H1 (cell line): Measurements from ENCODE around the gene FAM131A. TPM values are rescaled to one million over a fixed set of nuclear protein-coding genes. Genes with fewer than 3 reads are reported as not detected.
A peak's percentile ranks its signal among the peaks of the same experiment; 100 is the strongest.

Experiments used
- ATF2 ChIP-seq: IDR thresholded peaks from 2 replicates; pipeline ENCODE4 v1.6.1; 2012; ENCODE audit warnings: low read length, inconsistent platforms
- ATF3 ChIP-seq: IDR thresholded peaks from 2 replicates; pipeline ENCODE4 v1.6.1; 2011; ENCODE audit warnings: low read depth, mild to moderate bottlenecking, low read length; ENCODE audit not compliant: insufficient read depth
- CEBPB ChIP-seq: IDR thresholded peaks from 2 replicates; pipeline ENCODE4 v1.6.1; 2012; ENCODE audit warnings: low read depth, low read length
- CTBP2 ChIP-seq: IDR thresholded peaks from 2 replicates; pipeline ENCODE4 v1.7.0; 2011; ENCODE audit warnings: borderline replicate concordance, mild to moderate bottlenecking, moderate library complexity, mixed read lengths, low read length; ENCODE audit not compliant: insufficient read depth, insufficient read length
- FOSL1 ChIP-seq: IDR thresholded peaks from 2 replicates; pipeline ENCODE4 v1.6.1; 2011; ENCODE audit warnings: mild to moderate bottlenecking, low read depth, low read length, moderate library complexity; ENCODE audit not compliant: insufficient read depth
- JUN ChIP-seq: IDR thresholded peaks from 2 replicates; pipeline ENCODE4 v1.6.1; 2011; ENCODE audit warnings: low read depth, mild to moderate bottlenecking, improper control_type of control experiment, low read length
- JUND ChIP-seq: IDR thresholded peaks from 2 replicates; pipeline ENCODE4 v1.6.1; 2011; ENCODE audit warnings: mild to moderate bottlenecking, improper control_type of control experiment, low read length
- POLR2A ChIP-seq, 2 experiments: IDR thresholded peaks; 1 replicate in 1 of 2; 2 replicates in 1 of 2; pipeline ENCODE4 v1.6.1; 2011; ENCODE audit warnings: low read depth in 2 of 2, low read length in 2 of 2, mild to moderate bottlenecking in 2 of 2; ENCODE audit errors: control extremely low read depth in 1 of 2
- RAD21 ChIP-seq, 2 experiments: IDR thresholded peaks in 1 of 2; conservative IDR thresholded peaks in 1 of 2; 2 replicates each; pipeline ENCODE4 v1.6.1; 2011; ENCODE audit warnings: low read depth in 2 of 2, low read length in 2 of 2, improper control_type of control experiment in 1 of 2, inconsistent platforms in 1 of 2, mild to moderate bottlenecking in 1 of 2, moderate library complexity in 1 of 2
- RXRA ChIP-seq: IDR thresholded peaks from 2 replicates; pipeline ENCODE4 v1.6.1; 2011; ENCODE audit warnings: low read depth, mild to moderate bottlenecking, low read length, moderate library complexity; ENCODE audit not compliant: insufficient read depth
- SP1 ChIP-seq: IDR thresholded peaks from 2 replicates; pipeline ENCODE4 v1.6.1; 2011; ENCODE audit warnings: low read depth, low read length
- SUZ12 ChIP-seq: fragments of 200-600 bp; sonication (generic); IDR thresholded peaks from 2 replicates; pipeline ENCODE4 v1.6.1; 2012; ENCODE audit warnings: mild to moderate bottlenecking, inconsistent platforms, low read length, moderate library complexity, mixed read lengths
- TBP ChIP-seq: IDR thresholded peaks from 2 replicates; pipeline ENCODE4 v1.6.1; 2011; ENCODE audit warnings: low read depth, low read length, improper control_type of control experiment
- polyA plus RNA-seq, 7 experiments: library from polyadenylated mRNA; depleted of rRNA in 3 of 7; stranded (reverse) in 5 of 7; unstranded in 2 of 7; fragments of >200 nt in 5 of 7; fragments of 200-250 nt in 2 of 7; gene quantifications; 1 replicate in 5 of 7; 2 replicates in 1 of 7; 4 replicates in 1 of 7; pipeline versions ENCODE4 v1.2.1 to v1.2.3, GENCODE V29; 2011 to 2013; ENCODE audit warnings: missing spikeins in 2 of 7, mixed read lengths in 2 of 7
- total RNA-seq: library from RNA; stranded (reverse); fragmentation: NEBNext Ultra II Directional; extraction: Animal tissue kit (Norgen Biotek cat#: 25700); gene quantifications from 2 replicates; pipeline ENCODE4 v1.2.1, GENCODE V29; 2021

Gene FAM131A
- total and polyA plus RNA-seq, 2 of the 8 experiments (the other 6 are each of a cell fraction or from before 2014, with no cell fraction given), result 16.0 to 21.9 TPM

DNA sequence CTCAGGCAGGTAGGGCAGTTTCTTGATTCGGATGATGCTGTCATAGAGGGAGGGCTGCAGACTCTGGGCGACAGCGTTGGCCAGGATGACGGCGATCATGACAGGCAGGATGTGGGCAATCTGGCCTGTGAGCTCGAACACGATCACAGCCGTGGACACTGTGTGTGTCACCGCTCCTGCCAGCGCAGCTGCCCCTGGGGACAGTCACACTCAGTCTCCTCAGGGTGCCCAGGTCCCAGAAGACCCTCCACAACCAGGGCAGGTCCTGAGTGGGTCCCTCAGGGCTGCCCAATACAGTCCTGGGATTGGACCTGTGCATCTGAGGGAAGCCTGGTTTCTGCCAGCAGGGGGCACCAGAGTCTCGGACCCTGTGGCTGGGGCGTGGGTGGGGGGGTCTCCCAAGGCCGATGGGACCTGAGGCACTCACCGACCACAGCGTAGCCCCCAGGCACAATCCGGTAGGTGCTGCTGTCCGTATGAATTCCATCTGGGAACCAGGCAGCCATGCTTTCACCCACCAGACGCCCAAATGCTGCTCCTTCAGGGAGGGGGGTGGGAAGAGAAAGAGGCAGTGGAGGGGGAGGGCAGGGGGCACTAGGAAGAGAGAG lies 16.8 kb downstream of the FAM131A start (continued):
- TF ChIP-seq CTBP2, result no peak
- peak; percentile 37 to 58; a peak in 3 of 4 replicates for TF ChIP-seq RAD21 (IDR thresholded peaks at IDR 0.05 in 1 of 2, conservative IDR thresholded peaks at IDR 0.05 in 1 of 2; ENCODE audit: low read depth in 2 of 2, low read length in 2 of 2)
- no peak for TF ChIP-seq CEBPB
- TF ChIP-seq TBP, result no peak
- TF ChIP-seq FOSL1, result no peak
- no peak for TF ChIP-seq JUN
- TF ChIP-seq JUND, result no peak
- TF ChIP-seq RXRA, result no peak
- no peak for TF ChIP-seq SP1
- TF ChIP-seq POLR2A (IDR thresholded peaks at IDR 0.05; ENCODE audit: control extremely low read depth in 1 of 2, low read depth in 2 of 2, low read length in 2 of 2), result no peak
- TF ChIP-seq ATF2, result no peak
- no peak for TF ChIP-seq ATF3
- TF ChIP-seq SUZ12, result no peak
